DMS79 treated with DMSO at 0.1 percent for 48 hours (cell line): Measurements from ENCODE around the gene COX5B.
"Not testable (repeated sequence)": the region's sequence is repeated elsewhere in the genome, so short reads cannot be mapped to it uniquely, and the experiment has no call there.

Experiments used
- DNase-seq: peaks from one replicate; lab custom pipeline; 2025; lab: John Stamatoyannopoulos, UW

Gene COX5B

GRCh38 chr2:97645695-97646629 lies at the start of gene COX5B:
Gene COX5B, plus strand, starts transcription at chr2:97646062. Its CDS starts 25 bp downstream, at chr2:97646087.
- DNase-seq, result peak; percentile 97

- not testable (repeated sequence) for DNase-seq
These were observed 49.7 kb upstream of the COX5B start for GRCh38 chr2:97596180-97596579.

- DNase-seq, result not testable (repeated sequence)
These were observed 44.3 kb upstream of the COX5B start for GRCh38 chr2:97601537-97601936.

- DNase-seq, result not testable (repeated sequence)
These were observed 40.8 kb upstream of the COX5B start for GRCh38 chr2:97605109-97605508.

GRCh38 chr2:97605524-97606339 lies 40.1 kb upstream of the COX5B start:
- not testable (repeated sequence) for DNase-seq

GRCh38 chr2:97608745-97609144 lies 37.1 kb upstream of the COX5B start:
- DNase-seq, result not testable (repeated sequence)

GRCh38 chr2:97611895-97612294 lies 34.0 kb upstream of the COX5B start:
- DNase-seq, result not testable (repeated sequence)

GRCh38 chr2:97615746-97616145 lies 30.1 kb upstream of the COX5B start:
- DNase-seq, result not testable (repeated sequence)

GRCh38 chr2:97617911-97618310 lies 28.0 kb upstream of the COX5B start:
- DNase-seq, result no peak

GRCh38 chr2:97618939-97619827 lies 26.7 kb upstream of the COX5B start:
- not testable (repeated sequence) for DNase-seq

- DNase-seq, result not testable (repeated sequence)
These were observed 25.4 kb upstream of the COX5B start for GRCh38 chr2:97620492-97620891.

- DNase-seq, result not testable (repeated sequence)
These were observed 22.9 kb upstream of the COX5B start for GRCh38 chr2:97622976-97623375.

- not testable (repeated sequence) for DNase-seq
These were observed 20.4 kb upstream of the COX5B start for GRCh38 chr2:97625354-97626048.

GRCh38 chr2:97626049-97626430 lies 19.8 kb upstream of the COX5B start:
- not testable (repeated sequence) for DNase-seq

- no peak for DNase-seq
These were observed 1.7 kb upstream of the COX5B start for GRCh38 chr2:97644023-97644717.

GRCh38 chr2:97645112-97645694 lies 659 bp upstream of the COX5B start:
- DNase-seq, result peak; percentile 20

GRCh38 chr2:97646977-97647376 lies 1.1 kb downstream of the COX5B start:
- no peak for DNase-seq

GRCh38 chr2:97651114-97651513 lies 5.3 kb downstream of the COX5B start:
- DNase-seq, result no peak

- no peak for DNase-seq
These were observed 7.6 kb downstream of the COX5B start for GRCh38 chr2:97653473-97653872.

GRCh38 chr2:97653874-97654273 lies 8.0 kb downstream of the COX5B start:
- no peak for DNase-seq
